Right ventricle myocardium superior (tissue), 1 donor: ENCODE data around the gene SRM. TPM values are rescaled to one million over a fixed set of nuclear protein-coding genes. Genes with fewer than 3 reads are reported as not detected.
A peak's percentile ranks its signal among the peaks of the same experiment; 100 is the strongest.
"Not testable (repeated sequence)": the region's sequence is repeated elsewhere in the genome, so short reads cannot be mapped to it uniquely, and the experiment has no call there.

Experiments
- ATAC-seq: fragments of 200-7000 bp; cut with Tn5 transposase; one replicate; pipeline ENCODE4 v1.9.1; 2020; ENCODE audit warnings: mild to moderate bottlenecking; ENCODE audit not compliant: poor library complexity
- DNase-seq: peaks from one replicate; pipeline ENCODE4 v3.0.0-alpha.2; 2020
- intact Hi-C: fragments of 100-400 bp; cut with DNase I; formaldehyde crosslinking; loops from one replicate; pipeline ENCODE4 v1.11.2; 2022
- long read RNA-seq: library from polyadenylated mRNA; unstranded; transcript quantifications from one replicate; pipeline ENCODE4 v2.0.0, GENCODE V29; 2021
- total RNA-seq: library from RNA; stranded (reverse); fragmentation: NEBNext Ultra II Directional; extraction: Animal tissue kit (Norgen Biotek cat#: 25700); gene quantifications from one replicate; pipeline ENCODE4 v1.2.1, GENCODE V29; 2021
- donor health status: DM: no; HTN: yes; CAD: no; lungs with severe emphysema.

SRM gene
- total RNA-seq: 47.2 TPM
- long read RNA-seq, transcript SRM-201 (8 exons, 1,266 nt): major isoform, 175 of 187 reads
- long read RNA-seq, partial matches to known transcripts: 3 of 187 reads
- long read RNA-seq, other reads (novel, unspliced or antisense): 9 of 187 reads

DNA sequence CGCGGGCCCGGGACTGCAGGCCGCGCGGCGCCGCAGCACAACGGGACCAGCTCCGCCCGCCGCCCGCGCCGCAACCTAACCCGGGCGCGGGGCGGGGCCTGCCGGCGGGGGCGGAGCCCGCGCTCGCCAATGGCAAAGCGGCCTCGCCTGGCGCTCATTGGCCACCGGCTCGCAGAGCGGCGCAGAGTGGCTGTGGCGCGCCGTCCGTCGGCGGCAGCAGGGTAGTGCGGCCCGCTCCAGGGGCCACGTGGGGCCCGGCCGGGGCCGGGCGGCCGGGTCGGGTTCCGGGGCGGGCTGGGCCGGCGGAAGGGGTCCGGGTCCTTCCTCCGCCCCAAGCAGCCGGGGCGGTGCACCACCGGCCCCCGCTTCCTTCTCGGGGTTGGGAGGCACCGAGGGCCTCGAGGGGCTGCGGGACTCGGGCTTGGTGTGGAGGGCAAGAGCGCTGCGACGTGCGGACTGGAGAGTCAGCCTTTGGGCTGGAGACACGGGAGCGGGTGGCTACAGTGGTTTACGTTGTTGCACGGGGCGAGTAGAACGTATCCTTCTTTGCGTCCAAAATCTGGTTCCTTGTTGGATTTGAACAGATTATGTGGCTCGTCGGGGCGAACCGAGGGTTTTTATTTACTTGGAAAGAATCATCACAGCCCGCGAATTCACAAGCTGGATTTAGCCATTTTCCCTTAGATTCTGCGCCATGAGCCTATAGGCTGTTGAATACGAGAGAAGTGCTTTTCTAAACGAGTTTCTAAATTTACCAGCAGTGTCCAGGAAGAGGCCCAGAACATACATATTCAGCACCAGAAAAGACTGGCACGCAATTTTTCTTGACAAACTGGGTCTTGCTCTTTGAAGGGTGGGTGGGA lies at the start of gene SRM:
SRM (minus strand) TSS at position 51 of the 863 bp plus-strand sequence. CDS start 75 bp downstream, outside the sequence.
- intact Hi-C loops: no loop called here
- ATAC-seq (peak; percentile 100), DNase-seq (peak; percentile 95)

DNA sequence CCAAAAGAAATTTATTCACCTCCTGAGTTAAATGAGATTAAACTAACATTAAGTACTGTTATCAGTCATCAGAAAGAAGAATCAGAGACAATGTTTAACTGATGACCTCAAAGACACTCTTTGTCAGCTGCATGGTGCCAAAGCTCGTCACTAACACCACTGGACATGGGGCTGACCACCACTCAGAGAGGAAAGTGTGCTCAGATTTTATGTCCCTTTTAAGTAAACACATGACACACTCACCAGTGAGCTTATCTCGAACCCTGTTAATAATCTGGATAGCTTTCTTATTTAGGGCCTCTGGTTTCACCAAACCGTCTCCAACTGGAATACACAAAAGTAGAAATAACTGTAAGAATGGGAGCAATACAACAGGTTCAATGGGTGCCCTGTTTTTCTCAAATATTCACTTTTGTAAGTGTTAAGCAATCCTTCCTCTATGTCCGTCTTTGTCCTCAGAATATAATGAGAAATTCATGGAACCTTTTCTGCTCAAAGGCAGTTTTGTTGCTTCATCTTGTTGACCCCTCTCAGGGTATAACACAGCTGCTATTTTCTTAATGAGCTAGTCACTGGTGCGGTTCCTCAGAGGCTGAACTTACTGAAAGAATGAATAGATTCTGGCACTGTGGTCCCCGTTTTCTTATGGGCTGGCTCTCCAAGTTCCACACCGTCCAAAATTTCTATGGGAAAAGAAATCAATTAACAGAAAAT lies 49.4 kb upstream of the SRM start:
- ATAC-seq: no peak
- intact Hi-C loops: no loop called here
- DNase-seq: no peak

GRCh38 chr1:11107599-11107998 lies 47.8 kb upstream of the SRM start:
- intact Hi-C loops: no loop called here
- DNase-seq: no peak
- ATAC-seq: no peak

GRCh38 chr1:11105586-11105985 lies 45.8 kb upstream of the SRM start:
- ATAC-seq: no peak
- intact Hi-C loops: no loop called here
- DNase-seq: no peak

- DNase-seq (no peak), ATAC-seq (no peak)
- intact Hi-C loops: no loop called here
These were observed 41.5 kb upstream of the SRM start for GRCh38 chr1:11101347-11101746.

DNA sequence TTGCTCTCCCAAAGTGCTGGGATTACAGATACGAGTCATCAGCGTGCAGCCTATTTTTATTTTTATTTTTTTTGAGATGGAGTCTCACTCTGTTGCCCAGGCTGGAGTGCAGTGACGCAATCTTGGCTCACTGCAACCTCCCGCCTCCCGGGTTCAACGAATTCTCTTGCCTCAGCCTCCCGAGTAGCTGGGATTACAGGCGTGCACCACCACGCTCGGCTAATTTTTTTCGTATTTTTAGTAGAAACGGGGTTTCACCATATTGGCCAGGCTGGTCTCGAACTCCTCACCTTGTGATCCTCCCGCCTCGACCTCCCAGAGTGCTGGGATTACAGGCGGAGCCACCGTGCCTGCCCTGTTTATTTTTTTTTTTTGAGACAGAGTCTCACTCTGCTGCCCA lies 41.0 kb upstream of the SRM start:
- intact Hi-C loops, ATAC-seq, DNase-seq: not testable (repeated sequence)

GRCh38 chr1:11100149-11100493 lies 40.3 kb upstream of the SRM start:
- no peak for DNase-seq
- ATAC-seq: no peak
- intact Hi-C loops: no loop called here

DNA sequence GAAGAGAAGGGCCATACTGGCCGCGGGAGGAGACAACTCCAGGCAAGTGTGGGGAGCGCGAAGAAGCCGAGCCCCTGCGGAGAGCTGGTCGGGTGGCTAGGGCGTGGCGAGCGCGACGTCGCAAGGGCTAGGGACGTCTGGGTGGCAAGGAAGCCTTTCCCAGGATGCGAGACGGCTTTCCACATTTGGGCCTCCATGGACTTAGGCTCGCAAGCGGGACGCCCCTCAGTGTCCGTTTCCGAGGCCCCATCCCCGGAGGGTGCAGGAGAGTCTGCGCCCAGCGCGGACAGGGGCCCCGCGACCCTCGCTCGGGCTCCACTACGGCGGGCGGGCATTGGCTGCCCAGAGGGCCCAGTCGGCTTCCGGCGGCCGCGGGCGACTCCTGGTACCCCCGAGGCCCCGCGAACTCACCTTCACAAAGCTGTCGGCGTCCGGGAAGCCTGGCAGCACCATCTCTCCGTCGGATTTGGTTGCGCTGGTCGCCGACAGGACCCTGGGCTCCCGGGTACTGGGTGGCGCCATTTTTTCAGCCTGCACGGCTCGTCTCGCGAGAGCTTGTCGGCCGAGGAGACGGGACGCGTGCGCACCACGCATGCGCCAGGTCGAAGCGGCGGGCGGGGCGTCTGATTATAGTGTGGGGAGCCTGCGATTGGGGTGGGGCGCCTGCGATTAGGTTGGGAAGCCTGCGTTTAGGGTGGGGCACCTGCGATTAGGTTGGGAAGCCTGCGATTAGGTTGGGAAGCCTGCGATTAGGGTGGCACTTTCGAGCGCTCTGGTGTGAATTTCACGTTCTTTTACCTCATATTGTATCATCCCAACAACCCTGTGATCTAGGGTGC lies 39.7 kb upstream of the SRM start, which contains the start of gene EXOSC10:
EXOSC10 (minus strand) TSS at position 560 of the 839 bp plus-strand sequence; CDS start at position 522, 38 bp downstream.
- intact Hi-C loops: no loop called here
- ATAC-seq (peak; percentile 100), DNase-seq (peak; percentile 97)

DNA sequence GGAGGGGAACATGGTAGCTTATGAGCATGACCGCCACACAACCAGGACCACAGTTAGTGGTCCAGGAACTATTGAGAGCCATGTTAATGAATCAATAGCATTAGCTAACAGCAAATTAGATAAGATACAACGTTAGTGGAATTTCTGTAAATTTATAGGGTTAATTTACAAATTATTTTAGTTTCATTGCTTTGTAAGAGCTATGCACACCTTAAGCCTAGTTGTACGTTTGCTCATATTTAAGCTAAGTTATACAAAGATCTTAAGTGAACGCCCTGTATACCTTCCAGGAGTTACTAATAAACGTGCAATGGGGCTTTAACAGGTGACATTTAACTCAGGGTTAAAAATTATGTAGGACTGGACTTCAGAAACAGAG lies 39.1 kb upstream of the SRM start:
- DNase-seq: no peak
- ATAC-seq: no peak
- intact Hi-C loops: no loop called here

DNA sequence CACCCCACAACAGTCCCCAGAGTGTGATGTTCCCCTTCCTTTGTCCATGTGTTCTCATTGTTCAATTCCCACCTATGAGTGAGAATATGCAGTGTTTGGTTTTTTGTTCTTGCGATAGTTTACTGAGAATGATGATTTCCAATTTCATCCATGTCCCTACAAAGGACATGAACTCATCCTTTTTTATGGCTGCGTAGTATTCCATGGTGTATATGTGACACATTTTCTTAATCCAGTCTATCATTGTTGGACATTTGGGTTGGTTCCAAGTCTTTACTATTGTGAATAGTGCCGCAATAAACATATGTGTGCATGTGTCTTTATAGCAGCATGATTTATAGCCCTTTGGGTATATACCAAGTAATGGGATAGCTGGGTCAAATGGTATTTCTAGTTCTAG lies 24.0 kb upstream of the SRM start:
- DNase-seq, intact Hi-C loops, ATAC-seq: not testable (repeated sequence)

DNA sequence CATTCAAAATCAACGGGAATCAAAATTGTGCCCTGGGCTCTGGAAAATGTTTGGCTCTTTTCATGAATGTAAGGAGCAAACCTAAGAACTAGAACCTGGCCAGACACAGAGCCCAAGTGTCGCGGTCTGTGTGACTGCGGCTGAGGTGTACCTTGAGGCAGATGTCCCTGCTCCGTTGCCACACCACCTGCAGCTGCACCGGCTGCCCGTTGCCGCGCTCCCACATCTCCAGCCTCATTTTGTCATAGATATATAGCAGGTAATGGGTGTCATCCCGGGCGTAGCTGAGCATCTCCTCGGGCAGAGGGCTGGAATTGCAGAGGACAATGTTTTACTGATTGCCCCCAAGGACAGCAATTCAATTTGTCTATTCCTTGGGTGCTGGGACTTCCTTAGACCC lies 21.1 kb upstream of the SRM start:
- ATAC-seq: no peak
- intact Hi-C loops: no loop called here
- DNase-seq: no peak

GRCh38 chr1:11078631-11079030 lies 18.8 kb upstream of the SRM start:
- ATAC-seq (no peak), DNase-seq (no peak)
- intact Hi-C loops: loop anchor here (10.0 kb wide), 1 partner anchor 136 kb away; no protein-coding TSS in a partner anchor

GRCh38 chr1:11073398-11073797 lies 13.6 kb upstream of the SRM start:
- intact Hi-C loops: loop anchor here (10.0 kb wide), 1 partner anchor 141 kb away; no protein-coding TSS in a partner anchor
- not testable (repeated sequence) for DNase-seq, ATAC-seq

GRCh38 chr1:11072216-11072917 lies 12.5 kb upstream of the SRM start:
- DNase-seq (no peak), ATAC-seq (no peak)
- intact Hi-C loops: loop anchor here (10.0 kb wide), 1 partner anchor 142 kb away; no protein-coding TSS in a partner anchor

- no peak for ATAC-seq
- intact Hi-C loops: loop anchor here (10.0 kb wide), 1 partner anchor 143 kb away; no protein-coding TSS in a partner anchor
- no peak for DNase-seq
These were observed 11.8 kb upstream of the SRM start for GRCh38 chr1:11071463-11072215.

DNA sequence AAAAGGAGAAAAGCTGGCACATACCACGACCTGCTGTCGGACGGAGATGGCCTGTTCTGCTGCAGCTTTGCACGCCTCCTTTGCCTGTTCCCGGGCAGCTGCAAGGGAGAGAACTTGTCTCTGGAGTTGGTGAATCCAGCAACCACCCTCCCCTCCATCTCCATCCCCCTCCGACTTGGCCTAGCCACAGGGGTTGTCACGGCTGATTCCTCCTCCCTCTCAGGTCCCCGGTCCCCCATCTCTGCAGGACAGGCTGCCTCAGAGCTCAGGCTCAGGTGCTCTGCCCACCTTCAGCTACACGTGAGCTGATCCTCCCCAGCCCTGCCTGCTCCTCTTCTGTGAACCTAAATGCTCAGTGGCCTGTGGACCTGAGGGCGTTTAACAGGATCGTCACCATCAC lies 11.1 kb upstream of the SRM start:
- DNase-seq (no peak), ATAC-seq (no peak)
- intact Hi-C loops: loop anchor here (10.0 kb wide), 1 partner anchor 144 kb away; no protein-coding TSS in a partner anchor
